IMR-90 (cell line): ENCODE results near the gene FHDC1. TPM values are rescaled to one million over a fixed set of nuclear protein-coding genes. Genes with fewer than 3 reads are reported as not detected.
A peak's percentile ranks its signal among the peaks of the same experiment; 100 is the strongest.

Source experiments
- ATAC-seq: fragments of 200-7000 bp; cut with Tn5 transposase; 2 replicates; pipeline ENCODE4 v1.9.1; 2020; ENCODE audit warnings: low read depth, mild to moderate bottlenecking, moderate library complexity
- BruUV-seq: library from RNA; stranded (reverse); fragments of 400-500 nt; replicated peaks from 2 replicates; lab custom pipeline; 2021; lab: Mats Ljungman, UMichigan
- CTCF ChIA-PET: fragments of 300-600 bp; formaldehyde crosslinking; extraction: SDS; loops from one replicate; lab custom pipeline; 2021; ENCODE audit warnings: antibody characterized with exemption; lab: Yijun Ruan, JAX
- POLR2A ChIA-PET: fragments of 300-600 bp; sonication (Branson Sonifier 250); formaldehyde crosslinking; loops from one replicate; lab custom pipeline; 2022; ENCODE audit warnings: antibody characterized with exemption; ENCODE audit not compliant: unreplicated experiment; lab: Charles Lee
- DNase-seq: peaks from one replicate; pipeline ENCODE4 v3.0.0; 2013
- H2AFZ ChIP-seq: replicated peaks from 2 replicates; pipeline ENCODE3; 2013; ENCODE audit warnings: low read length, mild to moderate bottlenecking; ENCODE audit not compliant: poor library complexity
- H2AK5ac ChIP-seq: 2 replicates; pipeline ENCODE4 v1.6.1; 2013; ENCODE audit warnings: low read depth, low read length, inconsistent platforms
- H2AK9ac ChIP-seq: replicated peaks from 2 replicates; pipeline ENCODE3; 2013; ENCODE audit warnings: mild to moderate bottlenecking, low read depth, low read length, moderate library complexity; ENCODE audit not compliant: poor library complexity
- H2BK120ac ChIP-seq: 2 replicates; pipeline ENCODE4 v1.6.1; 2013; ENCODE audit warnings: low read depth, low read length, inconsistent platforms
- H2BK15ac ChIP-seq: 3 replicates; pipeline ENCODE4 v1.6.1; 2013; ENCODE audit warnings: low read depth, low read length, inconsistent platforms
- H2BK20ac ChIP-seq: 2 replicates; pipeline ENCODE4 v1.6.1; 2013; ENCODE audit warnings: low read depth, mild to moderate bottlenecking, inconsistent platforms, low read length, moderate library complexity
- H2BK5ac ChIP-seq: 2 replicates; pipeline ENCODE4 v1.6.1; 2013; ENCODE audit warnings: mild to moderate bottlenecking, low read depth, low read length, inconsistent platforms; ENCODE audit not compliant: poor library complexity, severe bottlenecking
- H3K14ac ChIP-seq: replicated peaks from 2 replicates; pipeline ENCODE4 v1.6.1; 2013; ENCODE audit warnings: low read depth, low read length, inconsistent platforms
- H3K18ac ChIP-seq: 2 replicates; pipeline ENCODE4 v1.6.1; 2013; ENCODE audit warnings: low read depth, low read length, control low read depth
- H3K23ac ChIP-seq: 2 replicates; pipeline ENCODE4 v1.6.1; 2013; ENCODE audit warnings: low read depth, low read length, inconsistent platforms
- H3K27ac ChIP-seq: 2 replicates; pipeline ENCODE4 v1.5.1; 2013; ENCODE audit warnings: mild to moderate bottlenecking, control low read depth, low read length; ENCODE audit not compliant: insufficient read depth
- H3K27me3 ChIP-seq: 2 replicates; pipeline ENCODE4 v1.6.1; 2013; ENCODE audit warnings: low read length; ENCODE audit not compliant: control insufficient read depth, insufficient read depth
- H3K36me3 ChIP-seq: 2 replicates; pipeline ENCODE4 v1.6.1; 2013; ENCODE audit warnings: low read length, mixed read lengths; ENCODE audit not compliant: control insufficient read depth, insufficient read depth
- H3K4ac ChIP-seq: 2 replicates; pipeline ENCODE4 v1.6.1; 2013; ENCODE audit warnings: low read depth, low read length, inconsistent platforms
- H3K4me1 ChIP-seq: 2 replicates; pipeline ENCODE4 v1.6.1; 2013; ENCODE audit warnings: low read length, mixed read lengths; ENCODE audit not compliant: control insufficient read depth, insufficient read depth
- H3K4me2 ChIP-seq: 2 replicates; pipeline ENCODE4 v1.6.1; 2013; ENCODE audit warnings: low read depth, mild to moderate bottlenecking, control low read depth, low read length, moderate library complexity
- H3K4me3 ChIP-seq: 2 replicates; pipeline ENCODE4 v1.5.1; 2013; ENCODE audit warnings: low read depth, mild to moderate bottlenecking, control low read depth, low read length, moderate library complexity; ENCODE audit not compliant: insufficient read depth
- H3K56ac ChIP-seq: 2 replicates; pipeline ENCODE4 v1.6.1; 2013; ENCODE audit warnings: low read length, inconsistent platforms; ENCODE audit not compliant: insufficient read depth; ENCODE audit errors: extremely low read depth
- H3K79me1 ChIP-seq, 2 experiments: 2 replicates each; pipeline ENCODE4 v1.6.1; 2013; ENCODE audit warnings: low read length in 2 of 2, inconsistent platforms in 1 of 2, low read depth in 1 of 2
- H3K9ac ChIP-seq: 2 replicates; pipeline ENCODE4 v1.6.1; 2013; ENCODE audit warnings: low read depth, low read length, control low read depth
- H3K9me1 ChIP-seq: 2 replicates; pipeline ENCODE4 v1.6.1; 2013; ENCODE audit warnings: low read length, inconsistent platforms; ENCODE audit not compliant: insufficient read depth
- H3K9me3 ChIP-seq: 2 replicates; pipeline ENCODE4 v1.6.1; 2013; ENCODE audit warnings: low read length; ENCODE audit not compliant: control insufficient read depth, insufficient read depth
- H4K20me1 ChIP-seq: 2 replicates; pipeline ENCODE4 v1.6.1; 2013; ENCODE audit warnings: low read length, inconsistent platforms; ENCODE audit not compliant: insufficient read depth
- H4K5ac ChIP-seq: 2 replicates; pipeline ENCODE4 v1.6.1; 2013; ENCODE audit warnings: mild to moderate bottlenecking, low read depth, low read length, control low read depth
- H4K8ac ChIP-seq, 2 experiments: 2 replicates each; pipeline ENCODE4 v1.6.1; 2013; ENCODE audit warnings: low read depth in 2 of 2, low read length in 2 of 2, control low read depth in 1 of 2, inconsistent platforms in 1 of 2
- H4K91ac ChIP-seq: 2 replicates; pipeline ENCODE4 v1.6.1; 2013; ENCODE audit warnings: low read depth, low read length, inconsistent platforms; ENCODE audit not compliant: insufficient read depth
- MAZ ChIP-seq: IDR thresholded peaks from 2 replicates; pipeline ENCODE4 v1.6.1; 2012; ENCODE audit warnings: low read depth, mild to moderate bottlenecking, low read length, improper control_type of control experiment, moderate library complexity, borderline replicate concordance
- RAD21 ChIP-seq: IDR thresholded peaks from 2 replicates; pipeline ENCODE4 v1.6.1; 2012; ENCODE audit warnings: low read length, improper control_type of control experiment
- WGBS, 2 experiments: methylation state at CpG; one replicate each; pipeline versions ENCODE4 v1.1.5 to v1.1.7; 2013; ENCODE audit warnings: missing lambda C conversion rate in 2 of 2; ENCODE audit not compliant: insufficient read length in 1 of 2; ENCODE audit errors: extremely low coverage in 2 of 2; 5-methylcytosine and 5-hydroxymethylcytosine counted together
- dilution Hi-C: fragments of 300-500 bp; cut with HindIII; formaldehyde crosslinking; loops from one replicate; pipeline ENCODE4 v1.14.3; 2018; ENCODE audit warnings: low sequenced_read_pairs; ENCODE audit not compliant: unreplicated experiment
- in situ Hi-C: fragments of 300-500 bp; cut with MboI; formaldehyde crosslinking; loops from 3 replicates; pipeline ENCODE4 v1.14.3; 2019; ENCODE audit warnings: low sequenced_read_pairs, inconsistent platforms, mixed read lengths
- intact Hi-C: fragments of 100-400 bp; cut with micrococcal nuclease; formaldehyde crosslinking; loops from 2 replicates; pipeline ENCODE4 v1.10.0; 2022
- polyA plus RNA-seq, 3 experiments: library from polyadenylated mRNA; depleted of rRNA; stranded (reverse); fragments of >200 nt; gene quantifications; 2 replicates each; pipeline ENCODE4 v1.2.3, GENCODE V29; 2012; ENCODE audit warnings: low replicate concordance in 1 of 3
- total RNA-seq: library from RNA; depleted of rRNA; stranded (reverse); fragments of >200 nt; gene quantifications from 2 replicates; pipeline ENCODE4 v1.2.3, GENCODE V29; 2012

FHDC1 gene
- total and polyA plus RNA-seq, 2 of the 4 experiments (the other 2 are of a cell fraction) = under 0.01 to 0.09 TPM

- no peaks in the 10 kb centered on the region; the same call in 1 of the 2 replicates for H3K9me1 ChIP-seq
- 0 out of 2 replicates have a peak overlapping the region, but pooled peaks have one; percentile 21 for H3K14ac ChIP-seq
- no peak overlapping the region for H3K56ac ChIP-seq
- dilution Hi-C loops (no loop called here), intact Hi-C loops (no loop called here), in situ Hi-C loops (no loop called here)
- H2AFZ ChIP-seq = no peak overlapping the region
- H3K4me3 ChIP-seq = no peak overlapping the region
- peak overlapping the region; percentile 30 for H3K4ac ChIP-seq
- BruUV-seq = no TSS peak
- H2BK20ac ChIP-seq = peak overlapping the region; percentile 9; the same call in 1 of the 2 replicates
- DNase-seq = no peak
- H4K5ac ChIP-seq = no peak overlapping the region
- no peaks in the 10 kb centered on the region for H3K79me1 ChIP-seq
- no peak overlapping the region for H4K91ac ChIP-seq
- H3K4me2 ChIP-seq = no peak overlapping the region
- H3K18ac ChIP-seq = no peak overlapping the region
- 0 out of 3 replicates have a peak overlapping the region, but pooled peaks have one; percentile 8 for H2BK15ac ChIP-seq
- H4K20me1 ChIP-seq = no peaks in the 10 kb centered on the region
- H2AK5ac ChIP-seq = no peak overlapping the region
- TF ChIP-seq RAD21 (no peak), MAZ (no peak)
- no peak overlapping the region for H3K23ac ChIP-seq
- H3K9ac ChIP-seq = no peak overlapping the region
- H3K36me3 ChIP-seq = no peaks in the 10 kb centered on the region
- POLR2A ChIA-PET = no interaction called here
- H2AK9ac ChIP-seq = no peak overlapping the region
- H2BK5ac ChIP-seq = no peak overlapping the region
- H3K27ac ChIP-seq = no peak overlapping the region
- CTCF ChIA-PET = no interaction called here
- H4K8ac ChIP-seq = peak overlapping the region in 1 of 2 experiments; percentile 18; a peak in 1 of 4 replicates
- no peak overlapping the region; the same call in 1 of the 2 replicates for H2BK120ac ChIP-seq
- H3K27me3 ChIP-seq = no peaks in the 10 kb centered on the region
- no peaks in the 10 kb centered on the region for H3K9me3 ChIP-seq
- no peak for ATAC-seq
- WGBS, 2 experiments = no CpG with 5 or more reads among the region's 11 CpGs
- H3K4me1 ChIP-seq = peaks cover 10% of the 10 kb centered on the region
Observed at GRCh38 chr4:152957437-152958171, 21.5 kb downstream of the FHDC1 start.
